ENCODE data around the gene TEPSIN. TPM values are rescaled to one million over a fixed set of nuclear protein-coding genes. Genes with fewer than 3 reads are reported as not detected.

Gene TEPSIN
- total RNA-seq, result 34.7 TPM

GRCh38 chr17:81238815-81239713 lies at the start of gene TEPSIN, which contains the start of gene NDUFAF8:
TSS of gene TEPSIN (minus strand) at chr17:81239055. CDS start at chr17:81239033, 22 bp downstream.
TSS of gene NDUFAF8 (plus strand) at chr17:81239318. CDS start at chr17:81239364, 46 bp downstream.

DNA sequence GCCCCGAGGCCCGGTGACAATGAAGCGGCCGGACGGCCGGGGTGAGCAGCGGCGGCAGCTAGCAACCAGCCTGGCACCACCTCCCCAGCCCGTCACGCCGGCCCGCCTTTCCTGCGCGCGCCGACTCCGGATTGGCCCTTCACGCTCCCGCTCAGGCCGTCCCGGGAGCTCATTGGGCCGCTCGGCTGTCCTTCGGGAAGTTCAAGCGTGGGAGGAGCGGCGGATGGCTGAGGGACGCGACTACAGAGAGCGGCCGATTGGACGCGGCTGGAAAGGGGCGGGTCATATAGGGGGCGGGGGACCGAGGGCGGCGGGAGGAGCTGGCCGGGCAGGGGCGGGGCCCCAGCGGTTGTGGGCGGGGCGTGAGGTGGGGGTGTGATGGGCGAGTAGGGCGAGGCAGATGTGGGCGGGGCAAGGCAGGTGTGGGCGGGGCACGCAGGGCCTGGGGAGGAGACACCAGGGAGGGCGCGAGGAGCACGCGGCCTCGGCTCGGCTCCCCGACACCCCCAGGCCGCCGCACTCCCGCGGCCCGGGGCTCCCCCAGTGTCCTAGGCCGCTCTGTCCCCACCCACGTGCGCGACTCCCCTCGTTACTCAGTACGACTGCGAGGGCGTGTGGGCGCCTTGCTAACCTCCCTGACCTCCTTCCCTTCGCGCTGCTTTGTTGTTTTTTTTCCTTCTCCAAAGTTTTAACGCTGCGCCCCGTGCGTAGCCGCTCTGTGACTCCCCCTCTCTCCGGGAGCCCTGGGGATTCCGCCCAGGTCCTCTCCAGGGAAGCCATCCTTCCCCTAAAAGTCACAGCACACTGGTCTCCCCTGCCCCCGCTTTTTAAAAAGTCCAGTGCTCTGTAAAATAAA lies 15.7 kb downstream of the TEPSIN start, which contains the start of gene CEP131:
Gene CEP131 (minus strand): TSS at position 60 of the 856 bp plus-strand sequence. CDS start 2,909 bp downstream, outside the sequence.

Other genes starting within 250 kb of the TEPSIN start
- gene CHMP6, start 247.2 kb downstream of the TEPSIN start, total RNA-seq, result 30.3 TPM
- gene BAIAP2, start 203.9 kb downstream of the TEPSIN start, total RNA-seq, result 29.3 TPM
- not detected for gene PVALEF, start 73.5 kb downstream of the TEPSIN start, total RNA-seq
- gene AATK, start 72.8 kb downstream of the TEPSIN start, total RNA-seq, result 3.2 TPM
- 16.8 TPM for gene CEP131, start 16.1 kb downstream of the TEPSIN start, total RNA-seq
- gene NDUFAF8, start 263 bp upstream of the TEPSIN start, total RNA-seq, result 23.3 TPM
- 63.1 TPM for gene SLC38A10, start 56.3 kb upstream of the TEPSIN start, total RNA-seq
- gene BAHCC1, start 156.4 kb upstream of the TEPSIN start, total RNA-seq, result 25.2 TPM